H9 (cell line): Measurements from ENCODE around the gene NUDT16L1. TPM values are rescaled to one million over a fixed set of nuclear protein-coding genes. Genes with fewer than 3 reads are reported as not detected.

ENCODE experiments used
- DNase-seq: peaks from one replicate; pipeline ENCODE4 v3.0.0-alpha.2; 2017
- H2AFZ ChIP-seq: one replicate; pipeline ENCODE4 v1.6.1; 2013; ENCODE audit warnings: mild to moderate bottlenecking, low read length, control low read depth, moderate library complexity
- H2AK5ac ChIP-seq: 2 replicates; pipeline ENCODE4 v1.6.1; 2013; ENCODE audit warnings: low read length, control low read depth, mixed read lengths; ENCODE audit not compliant: insufficient read length
- H2BK120ac ChIP-seq: one replicate; pipeline ENCODE4 v1.6.1; 2013; ENCODE audit warnings: low read depth, mild to moderate bottlenecking, low read length, control low read depth, inconsistent platforms; ENCODE audit not compliant: poor library complexity, severe bottlenecking
- H2BK12ac ChIP-seq: 2 replicates; pipeline ENCODE4 v1.6.1; 2013; ENCODE audit warnings: low read length, control low read depth, mixed read lengths, low read depth; ENCODE audit not compliant: insufficient read length
- H2BK15ac ChIP-seq: 2 replicates; pipeline ENCODE4 v1.6.1; 2013; ENCODE audit warnings: low read depth, low read length, control low read depth
- H2BK20ac ChIP-seq: one replicate; pipeline ENCODE4 v1.6.1; 2013; ENCODE audit warnings: low read depth, mild to moderate bottlenecking, low read length, control low read depth, inconsistent platforms; ENCODE audit not compliant: poor library complexity, severe bottlenecking
- H2BK5ac ChIP-seq: 2 replicates; pipeline ENCODE4 v1.6.1; 2013; ENCODE audit warnings: low read length, control low read depth, mixed read lengths; ENCODE audit not compliant: insufficient read length
- H3K14ac ChIP-seq: 2 replicates; pipeline ENCODE4 v1.6.1; 2013; ENCODE audit warnings: low read length, control low read depth; ENCODE audit not compliant: insufficient read depth
- H3K18ac ChIP-seq: 2 replicates; pipeline ENCODE4 v1.6.1; 2013; ENCODE audit warnings: low read depth, mild to moderate bottlenecking, mixed read lengths, low read length, control low read depth; ENCODE audit not compliant: insufficient read length
- H3K23ac ChIP-seq: 2 replicates; pipeline ENCODE4 v1.6.1; 2013; ENCODE audit warnings: low read length, control low read depth, mixed read lengths, low read depth; ENCODE audit not compliant: insufficient read length
- H3K23me2 ChIP-seq: 2 replicates; pipeline ENCODE4 v1.6.1; 2013; ENCODE audit warnings: low read depth, mild to moderate bottlenecking, mixed read lengths, low read length, control low read depth; ENCODE audit not compliant: insufficient read length, poor library complexity, severe bottlenecking
- H3K27ac ChIP-seq: 2 replicates; pipeline ENCODE4 v1.5.1; 2013; ENCODE audit warnings: low read length, control low read depth, mixed read lengths, low read depth; ENCODE audit not compliant: insufficient read length
- H3K27me3 ChIP-seq: 2 replicates; pipeline ENCODE4 v1.6.1; 2013; ENCODE audit warnings: low read length, control low read depth, inconsistent platforms; ENCODE audit not compliant: insufficient read depth
- H3K4ac ChIP-seq: 2 replicates; pipeline ENCODE4 v1.6.1; 2013; ENCODE audit warnings: low read depth, mild to moderate bottlenecking, control low read depth, inconsistent platforms, low read length, moderate library complexity
- H3K4me1 ChIP-seq: 2 replicates; pipeline ENCODE4 v1.6.1; 2013; ENCODE audit warnings: low read length, control low read depth, inconsistent platforms; ENCODE audit not compliant: insufficient read depth
- H3K4me2 ChIP-seq: 2 replicates; pipeline ENCODE4 v1.6.1; 2013; ENCODE audit warnings: low read length, control low read depth, mixed read lengths; ENCODE audit not compliant: insufficient read length, insufficient read depth
- H3K56ac ChIP-seq: 2 replicates; pipeline ENCODE4 v1.6.1; 2013; ENCODE audit warnings: low read depth, mild to moderate bottlenecking, mixed read lengths, low read length, control low read depth; ENCODE audit not compliant: insufficient read length
- H3K79me1 ChIP-seq: 2 replicates; pipeline ENCODE4 v1.6.1; 2013; ENCODE audit warnings: low read depth, mild to moderate bottlenecking, moderate library complexity, low read length, control low read depth, inconsistent platforms; ENCODE audit not compliant: insufficient read depth, poor library complexity, severe bottlenecking
- H3K79me2 ChIP-seq: 2 replicates; pipeline ENCODE4 v1.6.1; 2013; ENCODE audit warnings: low read length, control low read depth, inconsistent platforms; ENCODE audit not compliant: insufficient read depth
- H3K9ac ChIP-seq: 2 replicates; pipeline ENCODE4 v1.6.1; 2013; ENCODE audit warnings: low read length, control low read depth, mixed read lengths; ENCODE audit not compliant: insufficient read length; ENCODE audit errors: extremely low read depth
- H3K9me3 ChIP-seq: one replicate; pipeline ENCODE4 v1.6.1; 2013; ENCODE audit warnings: low read depth, low read length, inconsistent platforms; ENCODE audit not compliant: control insufficient read depth
- H3T11ph ChIP-seq: one replicate; pipeline ENCODE4 v1.6.1; 2013; ENCODE audit warnings: mild to moderate bottlenecking, low read length, control low read depth, inconsistent platforms
- H4K20me1 ChIP-seq: one replicate; pipeline ENCODE4 v1.6.1; 2013; ENCODE audit not compliant: control insufficient read depth, insufficient read length, insufficient read depth
- H4K5ac ChIP-seq: 2 replicates; pipeline ENCODE4 v1.6.1; 2013; ENCODE audit warnings: low read depth, mild to moderate bottlenecking, mixed read lengths, low read length, control low read depth; ENCODE audit not compliant: insufficient read length
- H4K8ac ChIP-seq: replicated peaks from 2 replicates; pipeline ENCODE4 v1.6.1; 2013; ENCODE audit warnings: low read length, control low read depth, mixed read lengths, low read depth; ENCODE audit not compliant: insufficient read length
- H4K91ac ChIP-seq: 2 replicates; pipeline ENCODE4 v1.6.1; 2013; ENCODE audit warnings: low read depth, mild to moderate bottlenecking, moderate library complexity, mixed read lengths, low read length, control low read depth; ENCODE audit not compliant: insufficient read length
- H3K27ac Mint-ChIP-seq, 3 experiments: 2 replicates in 2 of 3; 3 replicates in 1 of 3; pipeline ENCODE4 v1.8.0; 2020 to 2021; ENCODE audit warnings: mixed read lengths in 3 of 3, mild to moderate bottlenecking in 1 of 3, moderate library complexity in 1 of 3
- H3K27me3 Mint-ChIP-seq: 2 replicates; pipeline ENCODE4 v1.8.0; 2021; ENCODE audit warnings: low read depth, mild to moderate bottlenecking, moderate library complexity, mixed read lengths
- H3K36me3 Mint-ChIP-seq, 3 experiments: 2 replicates in 2 of 3; 3 replicates in 1 of 3; pipeline ENCODE4 v1.8.0; 2020 to 2021; ENCODE audit warnings: low read depth in 3 of 3, mixed read lengths in 3 of 3; ENCODE audit not compliant: insufficient read depth in 1 of 3
- H3K4me1 Mint-ChIP-seq, 2 experiments: 2 replicates each; pipeline ENCODE4 v1.8.0; 2020; ENCODE audit warnings: mixed read lengths in 2 of 2
- H3K4me3 Mint-ChIP-seq, 2 experiments: 2 replicates in 1 of 2; 3 replicates in 1 of 2; pipeline ENCODE4 v1.8.0; 2020 to 2021; ENCODE audit warnings: mild to moderate bottlenecking in 2 of 2, mixed read lengths in 2 of 2, moderate library complexity in 1 of 2
- H3K9me3 Mint-ChIP-seq, 2 experiments: 2 replicates in 1 of 2; 3 replicates in 1 of 2; pipeline ENCODE4 v1.8.0; 2020; ENCODE audit warnings: mild to moderate bottlenecking in 2 of 2, mixed read lengths in 2 of 2, moderate library complexity in 1 of 2
- CTCF ChIP-seq: fragments of 200-600 bp; sonication (generic); conservative IDR thresholded peaks from 3 replicates; pipeline ENCODE4 v1.8.0; 2021; ENCODE audit warnings: antibody characterized with exemption, mild to moderate bottlenecking
- WGBS: extraction: QIAGEN DNeasy Blood & Tissue Kit; methylation state at CpG from one replicate; pipeline ENCODE4 v1.1.7; 2013; ENCODE audit warnings: missing lambda C conversion rate, low lambda C conversion rate, mixed read lengths; ENCODE audit not compliant: insufficient read length; ENCODE audit errors: extremely low coverage; 5-methylcytosine and 5-hydroxymethylcytosine counted together
- total RNA-seq: library from RNA; stranded (reverse); gene quantifications from 2 replicates; pipeline ENCODE4 v1.2.1, GENCODE V29; 2021

NUDT16L1 gene
- total RNA-seq, 1 experiment from 2014 or later: 49.4 TPM

- Histone ChIP-seq H3K14ac (no peak overlapping the region), H2BK15ac (no peak overlapping the region), H2BK120ac (no peak overlapping the region), H3K27ac (no peak overlapping the region), H4K8ac (no peak overlapping the region), H3K9ac (no peak overlapping the region), H2BK20ac (no peak overlapping the region), H3K27me3 (no peaks in the 10 kb centered on the region), H2BK5ac (no peak overlapping the region), H4K91ac (no peak overlapping the region), H3K9me3 (no peaks in the 10 kb centered on the region), H3K56ac (no peak overlapping the region), H2BK12ac (no peak overlapping the region), H4K20me1 (no peaks in the 10 kb centered on the region), H3K4ac (no peak overlapping the region), H3K79me2 (no peaks in the 10 kb centered on the region), H3K18ac (no peak overlapping the region), H3T11ph (no peak overlapping the region), H3K79me1 (no peaks in the 10 kb centered on the region), H2AFZ (no peak overlapping the region), H2AK5ac (no peak overlapping the region), H3K4me2 (no peak overlapping the region), H4K5ac (no peak overlapping the region), H3K23ac (no peak overlapping the region), H3K23me2 (no peaks in the 10 kb centered on the region), H3K4me1 (no peaks in the 10 kb centered on the region; the same call in 1 of the 2 replicates)
- WGBS: no CpG with 5 or more reads among the region's 9 CpGs
- Mint-ChIP-seq H3K27ac (no peak overlapping the region; a peak in 1 of 7 replicates), H3K9me3 (no peaks in the 10 kb centered on the region), H3K4me1 (peaks cover 2 to 8% of the 10 kb centered on the region in 2 experiments; a peak in 3 of 4 replicates), H3K27me3 (no peaks in the 10 kb centered on the region), H3K36me3 (peaks cover under 1 to 32% (median 5%) of the 10 kb centered on the region in 3 experiments; a peak in 5 of 7 replicates), H3K4me3 (no peak overlapping the region)
- TF ChIP-seq CTCF: no peak
- DNase-seq: no peak
These were observed 15.4 kb upstream of the NUDT16L1 start for GRCh38 chr16:4677994-4678393.
